Thoracic aorta (tissue), 2 donors: ENCODE results near the gene B9D1. TPM values are rescaled to one million over a fixed set of nuclear protein-coding genes. Genes with fewer than 3 reads are reported as not detected.

Experiments
- ATAC-seq: fragments of 150-250 bp; one replicate; pipeline ENCODE4 v1.8.0; 2017; ENCODE audit warnings: low read depth; ENCODE audit not compliant: insufficient number of reproducible peaks, low FRiP score
- DNase-seq: peaks from one replicate; pipeline ENCODE4 v3.0.0-alpha.2; 2020; ENCODE audit warnings: low spot score
- H3K27ac ChIP-seq, 2 donors: fragments of 200-600 bp; sonication (generic); 1 replicate in 1 of 2; 2 replicates in 1 of 2; pipeline ENCODE4 v1.5.1; 2016; ENCODE audit warnings: mild to moderate bottlenecking in 2 of 2, moderate library complexity in 2 of 2
- H3K27me3 ChIP-seq: fragments of 200-600 bp; sonication (generic); replicated peaks from 2 replicates; pipeline ENCODE4 v1.6.0; 2016; ENCODE audit warnings: mild to moderate bottlenecking; ENCODE audit not compliant: insufficient read depth
- H3K36me3 ChIP-seq: fragments of 200-600 bp; sonication (generic); one replicate; pipeline ENCODE4 v1.5.1; 2016
- H3K4me1 ChIP-seq, 2 donors: fragments of 200-600 bp; sonication (generic); 1 replicate in 1 of 2; 2 replicates in 1 of 2; pipeline versions ENCODE4 v1.5.1 to v1.6.0; 2016; ENCODE audit warnings: low read depth in 2 of 2, mild to moderate bottlenecking in 1 of 2; ENCODE audit not compliant: control insufficient read depth in 1 of 2
- H3K4me3 ChIP-seq: fragments of 200-600 bp; sonication (generic); 2 replicates; pipeline ENCODE4 v1.5.1; 2016; ENCODE audit warnings: mild to moderate bottlenecking
- H3K9me3 ChIP-seq: fragments of 200-600 bp; sonication (generic); 2 replicates; pipeline ENCODE4 v1.5.1; 2016
- CTCF ChIP-seq: fragments of 200-600 bp; sonication (generic); IDR thresholded peaks from one replicate; pipeline ENCODE4 v1.5.1; 2019; ENCODE audit warnings: antibody characterized with exemption
- total RNA-seq, 2 donors: library from RNA; depleted of rRNA; stranded (reverse); fragments of >200 nt; gene quantifications; one replicate each; pipeline versions ENCODE4 v1.1.0 to v1.2.3, GENCODE V29; 2016

The B9D1 gene
- total RNA-seq, 2 donors from 2014 or later = 6.3 to 33.4 TPM

GRCh38 chr17:19387921-19388521, 25.5 kb upstream of the B9D1 start:
- Histone ChIP-seq H3K27me3 (no peaks in the 10 kb centered on the region), H3K4me3 (peak overlapping the region; percentile 69), H3K4me1 (peaks cover 63 to 97% of the 10 kb centered on the region in 2 donors), H3K9me3 (no peaks in the 10 kb centered on the region), H3K27ac (peak overlapping the region; percentile 98 to 99), H3K36me3 (peaks cover 7% of the 10 kb centered on the region)
- TF ChIP-seq CTCF = no peak
- DNase-seq (no peak), ATAC-seq (peak; percentile 15)

GRCh38 chr17:19386974-19387920, 24.7 kb upstream of the B9D1 start, which contains the start of gene MFAP4:
Gene MFAP4 (minus strand): TSS chr17:19387190. CDS start chr17:19387155, 35 bp downstream.
- H3K4me1 ChIP-seq = peaks cover 59 to 97% of the 10 kb centered on the region in 2 donors
- H3K9me3 ChIP-seq = no peaks in the 10 kb centered on the region
- peaks cover 11% of the 10 kb centered on the region for H3K36me3 ChIP-seq
- peak; percentile 13 for ATAC-seq
- TF ChIP-seq CTCF = no peak
- peak within 1 kb of the TSS; percentile 69 for H3K4me3 ChIP-seq
- DNase-seq = no peak
- H3K27me3 ChIP-seq = no peaks in the 10 kb centered on the region
- peak within 1 kb of the TSS; percentile 98 to 99 for H3K27ac ChIP-seq

GRCh38 chr17:19386051-19386929, 23.8 kb upstream of the B9D1 start:
- Histone ChIP-seq H3K27ac (peak overlapping the region; percentile 98 to 99), H3K27me3 (no peaks in the 10 kb centered on the region), H3K36me3 (peaks cover 16% of the 10 kb centered on the region), H3K4me1 (peaks cover 54 to 96% of the 10 kb centered on the region in 2 donors), H3K4me3 (peak overlapping the region; percentile 69), H3K9me3 (no peaks in the 10 kb centered on the region)
- ATAC-seq = no peak
- no peak for DNase-seq
- no peak for TF ChIP-seq CTCF

- Histone ChIP-seq H3K27me3 (no peaks in the 10 kb centered on the region), H3K4me3 (peak overlapping the region; percentile 69), H3K27ac (peak overlapping the region; percentile 98 to 99), H3K4me1 (peaks cover 54 to 92% of the 10 kb centered on the region in 2 donors), H3K9me3 (no peaks in the 10 kb centered on the region), H3K36me3 (peaks cover 23% of the 10 kb centered on the region)
- no peak for TF ChIP-seq CTCF
- DNase-seq (no peak), ATAC-seq (no peak)
Measured at GRCh38 chr17:19385521-19385983, 23.0 kb upstream of the B9D1 start.
